ENCODE results near the gene MXD4.

MXD4 gene

DNA sequence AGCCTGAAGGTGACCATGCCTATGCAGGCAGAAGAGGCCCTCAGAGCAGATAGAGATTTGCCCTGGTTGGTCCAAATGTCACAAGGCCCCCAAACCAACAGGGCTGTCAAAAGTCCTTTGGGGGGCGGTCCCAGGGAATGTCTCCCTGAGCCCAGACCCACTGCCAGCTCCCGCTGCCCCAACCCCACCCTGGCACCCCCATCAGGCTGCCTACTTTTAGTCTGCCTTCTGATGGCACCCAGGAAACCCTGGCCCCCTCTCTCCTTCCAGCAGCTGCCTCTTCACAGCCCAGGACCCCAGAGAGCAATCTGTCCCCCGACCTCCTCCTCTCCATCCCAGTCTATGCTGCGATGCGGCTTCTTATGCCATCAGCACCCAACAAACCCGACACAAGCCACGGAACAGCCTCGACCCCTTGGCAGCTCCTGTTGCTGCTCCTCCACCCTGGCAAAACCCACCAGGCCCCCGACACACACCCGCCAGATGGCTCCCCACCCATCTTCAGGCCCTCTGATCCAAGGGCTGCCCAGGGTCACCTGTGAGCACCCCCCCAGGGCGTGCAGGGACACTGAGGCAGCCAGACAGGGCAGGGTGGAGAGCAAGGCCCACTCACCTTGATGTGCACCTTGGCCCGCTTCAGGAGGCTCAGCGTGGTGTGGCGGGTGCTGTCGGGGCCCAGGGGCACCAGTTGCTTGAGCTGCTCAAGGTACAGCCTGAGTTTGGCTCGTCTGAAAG lies 9.9 kb downstream of the MXD4 start:
- DNase-seq: no peak

DNA sequence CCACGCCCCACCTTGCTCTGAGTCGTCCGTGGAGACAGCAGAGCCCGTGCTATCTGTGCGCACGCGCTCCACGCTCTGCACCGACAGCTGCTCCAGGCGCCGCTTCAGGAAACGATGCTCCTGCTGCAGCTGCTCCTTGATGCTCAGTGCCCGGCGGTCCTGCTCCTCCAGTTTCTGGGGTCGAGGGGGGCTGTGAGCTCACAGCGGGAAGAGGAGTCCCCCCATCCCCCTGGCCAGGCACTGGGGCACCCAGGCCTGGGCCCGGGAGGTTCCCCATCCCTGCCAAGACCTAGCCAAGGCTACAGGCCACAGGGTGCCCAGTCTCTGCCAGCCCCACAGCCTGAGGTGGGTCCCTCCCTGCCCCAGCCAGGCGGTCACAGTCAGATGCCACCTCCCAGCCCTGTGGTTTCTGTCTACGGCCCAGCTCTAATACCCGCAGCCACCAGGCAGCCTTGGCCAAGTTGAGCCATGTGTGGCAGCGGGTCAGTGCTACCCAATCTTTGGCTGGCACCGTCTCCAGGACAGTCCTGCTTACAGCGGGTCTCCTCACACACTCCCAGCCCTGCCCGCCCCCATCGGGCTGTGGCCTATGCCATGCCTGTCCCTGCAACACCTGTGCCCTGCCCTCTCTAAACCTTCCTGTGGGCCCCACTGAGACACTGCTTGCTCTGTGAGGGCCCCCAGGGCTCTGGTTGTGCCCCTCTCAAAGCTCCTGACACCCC lies 10.7 kb downstream of the MXD4 start:
- no peak for DNase-seq

GRCh38 chr4:2250357-2251072 lies 11.4 kb downstream of the MXD4 start:
- DNase-seq: no peak

- no peak for DNase-seq
Observed at GRCh38 chr4:2249526-2250356, 12.2 kb downstream of the MXD4 start.

DNA sequence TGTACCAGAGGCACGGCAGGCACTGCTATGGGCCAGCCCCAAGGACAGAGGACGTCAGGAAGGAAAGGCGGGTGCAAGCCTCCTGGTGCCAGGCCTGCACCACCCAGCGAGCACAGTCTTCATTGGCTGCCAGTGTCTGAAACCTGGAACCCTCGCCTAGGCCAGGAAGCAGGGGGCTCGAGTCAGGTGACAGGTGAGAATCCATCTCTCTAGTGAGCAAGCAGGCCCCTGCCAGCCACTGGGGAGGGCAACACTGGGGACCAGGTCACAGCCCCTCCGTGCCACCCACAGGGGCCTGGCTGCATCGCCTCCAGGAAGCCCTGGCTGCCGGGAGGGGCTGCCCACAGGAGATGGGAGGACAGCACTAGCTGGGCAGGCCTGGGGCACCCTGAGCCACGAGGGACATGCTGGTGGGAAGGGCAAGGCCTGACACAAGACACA lies 13.1 kb downstream of the MXD4 start:
- no peak for DNase-seq

- no peak for DNase-seq
Observed at GRCh38 chr4:2248044-2248780, 13.7 kb downstream of the MXD4 start.

DNA sequence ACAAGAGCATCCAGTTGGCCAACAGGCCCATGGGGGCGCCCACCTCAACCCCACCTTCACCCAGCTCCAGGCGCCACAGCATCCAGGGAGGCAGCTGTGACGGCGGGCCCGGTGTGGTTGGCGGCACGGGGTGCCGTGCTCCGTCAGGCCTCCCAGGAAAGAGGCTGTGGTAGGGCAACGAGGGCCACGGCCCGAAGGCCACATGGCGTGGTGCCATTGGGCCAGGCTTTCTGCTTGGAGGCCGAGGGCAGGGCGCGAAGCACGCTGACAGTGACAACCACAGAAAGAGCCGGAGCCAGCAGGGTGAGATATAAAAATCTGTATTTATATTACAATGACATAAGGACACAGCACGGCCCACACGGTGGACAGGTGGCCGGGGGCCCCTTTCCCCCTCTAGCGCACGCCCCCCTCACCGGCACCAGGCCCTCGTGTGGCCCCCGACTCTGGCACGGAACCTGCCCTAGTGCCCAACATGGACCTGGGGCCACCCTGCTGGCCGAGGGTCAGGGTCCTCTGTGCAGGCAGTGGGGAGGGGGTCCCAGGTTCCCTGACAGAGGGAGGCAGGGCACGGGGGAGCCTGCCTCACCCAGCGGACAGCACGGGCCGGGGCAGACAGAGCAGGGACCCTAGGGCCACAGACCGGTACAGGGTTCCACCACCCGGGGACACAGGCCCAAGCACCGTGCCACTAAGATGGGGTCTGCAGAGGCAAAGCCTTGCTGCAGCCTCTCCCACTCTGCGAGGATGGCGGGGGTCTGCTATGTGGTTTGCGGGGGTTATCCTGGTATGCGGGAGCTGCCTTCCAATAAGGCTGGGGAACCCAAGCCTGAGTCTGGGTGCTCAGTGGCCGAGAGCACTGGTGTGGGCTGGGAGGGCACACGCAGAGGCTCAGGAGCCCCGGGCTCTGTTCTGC lies 14.5 kb downstream of the MXD4 start:
- DNase-seq: no peak

DNA sequence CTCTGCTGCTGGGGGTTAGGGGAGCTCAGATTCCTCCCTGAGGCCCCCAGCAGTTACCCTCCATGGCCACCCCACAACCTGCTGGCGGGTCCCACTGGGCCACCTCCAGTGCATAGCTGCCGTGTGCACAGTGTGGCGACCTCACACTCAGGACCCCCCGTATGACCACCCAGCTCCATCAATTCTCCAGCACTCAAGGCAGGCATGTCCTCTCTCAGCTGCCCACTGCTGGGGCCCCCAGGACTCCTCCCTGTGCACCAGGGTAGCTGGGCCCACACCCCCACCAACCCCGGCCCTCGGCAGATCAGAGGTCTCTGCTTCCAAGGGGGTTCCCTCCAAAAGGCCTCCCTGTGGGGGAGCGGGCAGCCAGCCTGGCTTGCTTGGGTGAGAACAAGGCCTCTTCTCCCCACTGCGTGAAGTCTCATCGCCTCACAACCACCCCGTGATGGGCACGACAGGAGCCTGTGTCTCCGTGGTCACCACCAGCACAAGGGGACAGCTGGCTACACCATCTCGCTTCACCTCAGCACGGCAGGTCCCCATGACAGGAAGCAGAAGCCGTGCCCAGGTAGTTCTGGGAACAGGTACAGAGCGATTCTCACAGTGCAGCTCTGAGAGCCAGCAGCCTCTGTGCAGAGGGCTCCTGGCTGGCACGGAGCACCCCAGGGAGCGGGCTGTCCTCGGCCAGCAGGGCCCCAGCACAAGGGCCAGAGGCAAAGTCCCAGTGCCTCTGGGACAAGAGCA lies 15.4 kb downstream of the MXD4 start:
- no peak for DNase-seq

- no peak for DNase-seq
Observed at GRCh38 chr4:2245787-2246275, 16.1 kb downstream of the MXD4 start.

- DNase-seq: no peak
Observed at GRCh38 chr4:2245057-2245786, 16.7 kb downstream of the MXD4 start.

- peak in 16 of 58 donors; percentile 15 to 61 (median 35) for DNase-seq
Observed at GRCh38 chr4:2243681-2244380, 18.1 kb downstream of the MXD4 start.

DNA sequence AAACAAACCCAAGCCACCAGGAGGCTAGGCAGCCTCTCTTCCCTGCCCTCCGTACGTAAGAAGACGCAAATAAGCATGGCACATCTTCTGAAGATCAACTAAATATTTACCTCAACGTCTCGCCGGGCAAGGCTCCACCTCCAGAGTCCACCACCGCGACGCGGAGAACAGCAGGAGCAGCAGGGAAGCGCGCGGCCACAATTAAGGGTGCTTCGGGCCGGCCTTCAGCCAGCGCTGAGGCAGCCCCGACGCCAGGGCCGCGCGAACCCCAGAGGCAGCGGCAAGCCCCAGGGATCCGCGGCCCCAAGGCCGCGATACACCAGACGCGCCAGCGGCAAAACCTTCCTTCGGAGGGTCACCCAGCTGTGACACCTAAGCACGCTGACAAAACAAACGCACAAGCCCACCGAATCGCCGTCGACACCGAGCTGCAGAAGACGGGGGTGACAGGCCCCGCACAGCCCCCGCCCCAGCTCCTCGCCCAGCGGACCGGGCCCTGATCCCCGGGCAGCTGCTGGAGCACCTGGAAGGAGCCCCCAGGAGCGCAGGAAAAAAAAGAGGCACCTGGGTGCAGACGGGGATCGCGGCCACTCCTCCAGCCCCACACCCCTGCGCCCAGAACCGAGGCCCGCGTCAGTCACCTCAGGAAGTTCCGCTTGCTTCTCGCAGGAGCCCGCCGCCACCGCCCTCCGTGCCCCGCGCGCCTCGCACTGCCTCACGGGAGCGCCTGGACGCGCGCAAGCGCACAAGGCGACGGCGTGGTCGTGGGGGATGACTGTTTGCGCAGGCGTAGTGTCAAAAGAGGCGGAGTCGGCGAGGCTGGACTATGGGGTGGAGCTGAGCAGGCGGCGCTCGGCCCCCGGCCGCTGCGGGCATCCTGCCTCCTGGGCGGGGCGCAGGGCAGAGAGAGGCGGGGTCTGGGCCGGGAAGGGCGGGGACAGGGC lies 20.2 kb downstream of the MXD4 start, which contains the start of the genes HAUS3 and POLN:
Gene HAUS3 (minus strand): TSS at position 712 of the 944 bp plus-strand sequence. CDS start 1,175 bp downstream, outside the sequence.
Gene POLN (minus strand): TSS at position 712 of the 944 bp plus-strand sequence. CDS start 12,890 bp downstream, outside the sequence.
- peak; percentile 77 to 99 (median 97) for DNase-seq

GRCh38 chr4:2241003-2241402 lies 20.9 kb downstream of the MXD4 start:
- DNase-seq: no peak

DNA sequence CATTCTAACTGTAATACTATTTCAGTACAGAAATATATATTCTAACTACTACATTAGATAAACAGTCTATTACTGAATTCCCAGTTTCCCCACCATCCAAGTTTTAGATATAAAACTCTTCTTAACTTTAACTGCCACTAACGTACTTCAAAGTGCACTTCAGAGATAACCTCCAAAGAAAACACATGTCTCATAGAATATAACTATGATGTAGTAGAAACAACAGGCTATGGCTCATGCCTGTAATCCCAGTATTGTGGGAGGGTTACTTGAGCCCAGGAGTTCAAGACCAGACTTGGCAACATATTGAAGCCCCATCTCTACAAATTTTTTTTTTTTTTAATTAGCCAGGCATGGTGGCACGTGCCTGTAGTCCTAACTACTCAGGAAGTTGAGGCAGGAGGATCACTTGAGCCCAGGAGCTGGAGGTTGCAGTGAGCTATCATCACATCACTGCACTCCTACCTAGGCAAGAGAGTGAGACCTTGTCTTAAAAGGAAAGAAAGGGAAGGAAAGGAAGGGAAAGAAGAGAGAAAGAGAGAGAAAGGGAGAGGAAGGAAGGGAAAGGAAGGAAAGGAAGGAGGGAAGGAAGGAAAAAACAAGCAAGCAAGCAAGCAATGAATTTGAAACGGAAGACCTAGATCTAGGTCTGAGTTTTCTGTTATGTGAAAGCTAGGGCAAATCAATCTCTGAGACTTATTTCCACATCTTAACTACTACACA lies 24.8 kb downstream of the MXD4 start:
- no peak for DNase-seq

GRCh38 chr4:2231082-2231481 lies 30.8 kb downstream of the MXD4 start:
- DNase-seq: no peak
